Measurements from ENCODE around the gene ADAM33. TPM values are rescaled to one million over a fixed set of nuclear protein-coding genes. Genes with fewer than 3 reads are reported as not detected.

Gene ADAM33
- total RNA-seq, 1 donor from 2014 or later, result 0.53 TPM

DNA sequence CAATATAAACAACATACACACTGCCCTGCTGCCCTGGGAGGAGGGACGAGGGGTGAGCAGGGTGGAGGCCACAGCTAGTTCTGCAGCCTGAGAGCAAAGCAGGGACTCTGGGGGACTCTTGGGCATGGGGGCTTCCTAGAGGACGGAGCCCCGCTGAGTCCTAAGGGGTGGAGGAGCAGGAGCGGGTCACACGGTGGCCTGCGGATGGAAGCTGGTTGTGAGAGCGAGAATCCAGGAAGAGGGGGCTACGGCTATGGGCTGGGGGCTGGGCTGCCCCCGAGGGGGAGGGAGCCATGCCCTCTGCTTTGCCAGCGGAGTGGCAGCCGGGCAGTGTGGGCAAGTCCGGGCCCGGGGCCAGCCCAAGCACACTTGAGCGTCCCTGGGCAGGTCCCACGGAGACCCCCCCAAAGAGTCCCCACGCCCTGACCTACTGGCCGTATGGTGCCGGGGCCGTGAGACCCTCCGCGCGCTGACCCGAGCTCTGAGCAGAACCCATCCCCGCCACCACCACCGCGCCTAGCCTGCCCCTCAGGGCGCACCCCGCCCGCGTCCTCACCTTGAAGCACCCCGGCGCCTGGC is 369 bp downstream of the ADAM33 start:
- Histone ChIP-seq H3K36me3 (ENCODE audit: control insufficient read depth, insufficient read depth, low read length) (no peaks in the 10 kb centered on the region), H3K4me3 (ENCODE audit: low read depth, low read length) (no peak overlapping the region), H3K27me3 (ENCODE audit: control insufficient read depth, insufficient read depth, low read length) (peaks cover 26% of the 10 kb centered on the region)
- no peak for FAIRE-seq
- no peak for DNase-seq (ENCODE audit: low read depth)
- TF ChIP-seq, protein P1, sequence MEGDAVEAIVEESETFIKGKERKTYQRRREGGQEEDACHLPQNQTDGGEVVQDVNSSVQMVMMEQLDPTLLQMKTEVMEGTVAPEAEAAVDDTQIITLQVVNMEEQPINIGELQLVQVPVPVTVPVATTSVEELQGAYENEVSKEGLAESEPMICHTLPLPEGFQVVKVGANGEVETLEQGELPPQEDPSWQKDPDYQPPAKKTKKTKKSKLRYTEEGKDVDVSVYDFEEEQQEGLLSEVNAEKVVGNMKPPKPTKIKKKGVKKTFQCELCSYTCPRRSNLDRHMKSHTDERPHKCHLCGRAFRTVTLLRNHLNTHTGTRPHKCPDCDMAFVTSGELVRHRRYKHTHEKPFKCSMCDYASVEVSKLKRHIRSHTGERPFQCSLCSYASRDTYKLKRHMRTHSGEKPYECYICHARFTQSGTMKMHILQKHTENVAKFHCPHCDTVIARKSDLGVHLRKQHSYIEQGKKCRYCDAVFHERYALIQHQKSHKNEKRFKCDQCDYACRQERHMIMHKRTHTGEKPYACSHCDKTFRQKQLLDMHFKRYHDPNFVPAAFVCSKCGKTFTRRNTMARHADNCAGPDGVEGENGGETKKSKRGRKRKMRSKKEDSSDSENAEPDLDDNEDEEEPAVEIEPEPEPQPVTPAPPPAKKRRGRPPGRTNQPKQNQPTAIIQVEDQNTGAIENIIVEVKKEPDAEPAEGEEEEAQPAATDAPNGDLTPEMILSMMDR (IDR thresholded peaks at IDR 0.05; ENCODE audit: insufficient read depth, low read length, severe bottlenecking), result no peak

DNA sequence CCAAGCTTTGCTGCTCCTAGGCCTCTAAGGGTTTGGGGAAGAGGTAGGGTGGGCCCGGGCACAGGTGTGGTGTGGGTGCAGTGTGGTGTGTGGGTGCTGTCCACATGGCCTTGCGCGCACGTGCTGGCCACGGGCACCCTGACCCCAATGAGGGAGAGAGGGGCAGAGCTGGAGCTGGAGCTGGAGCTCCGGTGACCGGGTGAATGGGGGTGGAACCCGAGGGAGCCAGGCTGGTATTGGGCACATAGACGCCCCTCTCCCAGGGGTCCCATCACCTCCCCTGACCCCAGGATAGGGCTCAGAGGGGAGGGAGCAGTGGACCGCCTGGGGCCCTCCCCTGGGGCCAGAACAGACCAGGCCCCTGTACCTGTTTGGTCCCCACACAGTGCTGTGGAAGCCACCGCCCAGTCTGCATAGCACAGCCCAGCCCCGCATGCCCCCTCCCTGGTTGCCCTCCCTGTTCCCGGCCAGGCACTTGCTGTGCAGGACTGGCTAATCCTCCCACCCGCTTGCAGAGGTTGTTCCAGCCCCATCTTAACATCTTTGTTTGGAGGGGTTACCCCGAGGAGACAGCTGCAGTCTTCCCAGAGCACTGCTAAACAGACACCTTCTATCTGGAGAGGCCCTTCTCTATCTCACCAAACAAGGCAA is 984 bp downstream of the ADAM33 start:
- Histone ChIP-seq H3K27me3 (ENCODE audit: control insufficient read depth, insufficient read depth, low read length) (peaks cover 27% of the 10 kb centered on the region), H3K4me3 (ENCODE audit: low read depth, low read length) (no peak overlapping the region), H3K36me3 (ENCODE audit: control insufficient read depth, insufficient read depth, low read length) (no peaks in the 10 kb centered on the region)
- TF ChIP-seq, protein P1 (IDR thresholded peaks at IDR 0.05; ENCODE audit: insufficient read depth, low read length, severe bottlenecking), result no peak
- DNase-seq (ENCODE audit: low read depth), result no peak
- FAIRE-seq, result no peak

- DNase-seq (ENCODE audit: low read depth), result no peak
- Histone ChIP-seq H3K4me3 (ENCODE audit: low read depth, low read length) (no peak overlapping the region), H3K36me3 (ENCODE audit: control insufficient read depth, insufficient read depth, low read length) (no peaks in the 10 kb centered on the region), H3K27me3 (ENCODE audit: control insufficient read depth, insufficient read depth, low read length) (peaks cover 29% of the 10 kb centered on the region)
- FAIRE-seq, result no peak
- TF ChIP-seq, protein P1 (IDR thresholded peaks at IDR 0.05; ENCODE audit: insufficient read depth, low read length, severe bottlenecking), result no peak
Measured at GRCh38 chr20:3679749-3680700, 1.8 kb downstream of the ADAM33 start.

GRCh38 chr20:3678856-3679720 is 2.7 kb downstream of the ADAM33 start:
- Histone ChIP-seq H3K4me3 (ENCODE audit: low read depth, low read length) (no peak overlapping the region), H3K27me3 (ENCODE audit: control insufficient read depth, insufficient read depth, low read length) (peaks cover 34% of the 10 kb centered on the region), H3K36me3 (ENCODE audit: control insufficient read depth, insufficient read depth, low read length) (no peaks in the 10 kb centered on the region)
- DNase-seq (ENCODE audit: low read depth) (no peak), FAIRE-seq (no peak)
- TF ChIP-seq, protein P1 (IDR thresholded peaks at IDR 0.05; ENCODE audit: insufficient read depth, low read length, severe bottlenecking), result no peak

DNA sequence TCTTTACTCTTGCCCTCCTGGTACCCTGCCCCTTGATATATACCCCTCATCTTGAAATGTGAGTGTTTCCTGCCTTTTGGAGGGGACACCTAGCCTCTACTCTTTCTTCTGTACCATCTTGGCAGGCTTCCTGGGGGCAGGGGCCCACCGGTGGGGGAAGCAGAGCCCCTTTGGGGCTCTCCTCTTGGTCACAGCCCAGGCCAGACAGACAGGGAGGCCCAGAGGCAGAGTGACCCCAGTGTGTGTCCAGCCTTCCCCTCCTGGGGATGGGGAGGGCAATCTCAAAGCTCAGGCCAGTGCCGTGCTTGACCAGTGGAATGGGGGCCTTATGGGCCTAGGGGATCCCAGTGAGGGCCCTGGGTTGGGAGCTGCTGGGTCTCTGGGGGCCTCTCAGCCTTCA is 3.6 kb downstream of the ADAM33 start:
- H3K4me3 ChIP-seq (ENCODE audit: low read depth, low read length), result no peak overlapping the region
- H3K27me3 ChIP-seq (ENCODE audit: control insufficient read depth, insufficient read depth, low read length), result peaks cover 37% of the 10 kb centered on the region
- FAIRE-seq, result no peak
- H3K36me3 ChIP-seq (ENCODE audit: control insufficient read depth, insufficient read depth, low read length), result no peaks in the 10 kb centered on the region
- TF ChIP-seq, protein P1 (IDR thresholded peaks at IDR 0.05; ENCODE audit: insufficient read depth, low read length, severe bottlenecking), result no peak
- DNase-seq (ENCODE audit: low read depth), result no peak

All from bronchial epithelial cell (primary cell).